HCT116 (cell line): ENCODE data around the gene ZNF584. TPM values are rescaled to one million over a fixed set of nuclear protein-coding genes. Genes with fewer than 3 reads are reported as not detected.

Source experiments
- ATAC-seq: fragments of 200-7000 bp; cut with Tn5 transposase; 2 replicates; pipeline ENCODE4 v1.9.1; 2020; ENCODE audit warnings: mild to moderate bottlenecking, moderate library complexity
- BruUV-seq: library from RNA; stranded (reverse); fragments of 400-500 nt; replicated peaks from 2 replicates; lab custom pipeline; 2021; lab: Mats Ljungman, UMichigan
- CTCF ChIA-PET: fragments of 300-600 bp; sonication (Branson Sonifier 250); formaldehyde crosslinking; loops from one replicate; lab custom pipeline; 2021; ENCODE audit warnings: antibody characterized with exemption; lab: Charles Lee
- POLR2A ChIA-PET: fragments of 300-600, 350-600 bp; sonication (Branson Sonifier 250); formaldehyde crosslinking; loops from one replicate; lab custom pipeline; 2021; ENCODE audit warnings: antibody characterized with exemption; lab: Charles Lee
- RAD21 ChIA-PET, 2 experiments: fragments of 300-600 bp; sonication (Branson Sonifier 250); formaldehyde crosslinking; loops; one replicate each; lab custom pipeline; 2023; ENCODE audit warnings: low total read pairs in 2 of 2; ENCODE audit not compliant: uncharacterized antibody in 2 of 2, unreplicated experiment in 2 of 2, low non-redundant PET in 1 of 2; lab: Charles Lee
- DNase-seq: peaks from one replicate; pipeline ENCODE4 v3.0.0-alpha.2; 2010; ENCODE audit warnings: low read depth, low spot score
- H2AFZ ChIP-seq: fragments of 200-600 bp; shearing (Covaris generic), sonication (generic); 2 replicates; pipeline ENCODE4 v1.6.1; 2017; ENCODE audit warnings: low read depth, mixed run types, mixed read lengths, antibody characterized with exemption, low read length; ENCODE audit not compliant: poor library complexity, severe bottlenecking
- H3K27ac ChIP-seq: 2 replicates; pipeline ENCODE4 v1.5.1; 2012; ENCODE audit warnings: low read depth, low read length
- H3K27me3 ChIP-seq: fragments of 200-600 bp; sonication (generic); 2 replicates; pipeline ENCODE4 v1.6.1; 2016; ENCODE audit warnings: mixed run types, low read length, mixed read lengths; ENCODE audit not compliant: insufficient read depth
- H3K36me3 ChIP-seq, 2 experiments: fragments of 200-500 bp in 1 of 2; fragments of 200-600 bp in 1 of 2; sonication (Bioruptor generic) in 1 of 2; sonication (generic) in 1 of 2; 2 replicates each; pipeline versions ENCODE4 v1.5.1 to v1.6.1; 2014 to 2016; ENCODE audit warnings: low read length in 2 of 2, inconsistent platforms in 1 of 2, mixed read lengths in 1 of 2, mixed run types in 1 of 2; ENCODE audit not compliant: insufficient read depth in 2 of 2, control insufficient read depth in 1 of 2
- H3K4me1 ChIP-seq, 2 experiments: fragments of 200-600 bp in 1 of 2; sonication (generic) in 1 of 2; 2 replicates each; pipeline versions ENCODE4 v1.5.1 to v1.6.1; 2012 to 2017; ENCODE audit warnings: low read length in 2 of 2, inconsistent platforms in 1 of 2, mild to moderate bottlenecking in 1 of 2, mixed read lengths in 1 of 2, mixed run types in 1 of 2, moderate library complexity in 1 of 2; ENCODE audit not compliant: insufficient read depth in 2 of 2, control insufficient read depth in 1 of 2
- H3K4me2 ChIP-seq: fragments of 200-600 bp; sonication (generic); 2 replicates; pipeline ENCODE4 v1.6.1; 2017; ENCODE audit warnings: mixed run types, low read length, mixed read lengths
- H3K4me3 ChIP-seq, 2 experiments: fragments of 200-600 bp in 1 of 2; sonication (generic) in 1 of 2; replicated peaks in 1 of 2; 2 replicates each; pipeline ENCODE4 v1.5.1; 2011 to 2016; ENCODE audit warnings: low read length in 2 of 2, control low read depth in 1 of 2, low read depth in 1 of 2, mild to moderate bottlenecking in 1 of 2, mixed read lengths in 1 of 2, mixed run types in 1 of 2
- H3K79me2 ChIP-seq: fragments of 200-600 bp; sonication (generic); 2 replicates; pipeline ENCODE4 v1.6.1; 2017; ENCODE audit warnings: mild to moderate bottlenecking, mixed run types, low read length, moderate library complexity, mixed read lengths; ENCODE audit not compliant: insufficient read depth
- H3K9ac ChIP-seq: fragments of 200-600 bp; sonication (generic); 2 replicates; pipeline ENCODE4 v1.6.1; 2016; ENCODE audit warnings: low read length, mixed read lengths
- H3K9me2 ChIP-seq: fragments of 200-600 bp; sonication (generic), shearing (Covaris generic); 2 replicates; pipeline ENCODE4 v1.6.1; 2017; ENCODE audit warnings: mixed run types, mild to moderate bottlenecking, moderate library complexity; ENCODE audit not compliant: insufficient read depth
- H3K9me3 ChIP-seq, 2 experiments: fragments of 200-500 bp in 1 of 2; fragments of 200-600 bp in 1 of 2; sonication (Bioruptor generic) in 1 of 2; sonication (generic) in 1 of 2; 2 replicates each; pipeline ENCODE4 v1.6.1; 2014 to 2017; ENCODE audit warnings: low read length in 2 of 2, mixed read lengths in 2 of 2, inconsistent platforms in 1 of 2, low read depth in 1 of 2, mild to moderate bottlenecking in 1 of 2, mixed run types in 1 of 2, moderate library complexity in 1 of 2; ENCODE audit not compliant: control insufficient read depth in 1 of 2, insufficient read depth in 1 of 2
- H4K20me1 ChIP-seq: fragments of 200-600 bp; sonication (generic), shearing (Covaris generic); 2 replicates; pipeline ENCODE4 v1.6.1; 2017; ENCODE audit warnings: mixed run types, mild to moderate bottlenecking, moderate library complexity; ENCODE audit not compliant: insufficient read depth
- ATF3 ChIP-seq: IDR thresholded peaks from 2 replicates; pipeline ENCODE4 v1.6.1; 2012
- CEBPB ChIP-seq: IDR thresholded peaks from 2 replicates; pipeline ENCODE4 v1.6.1; 2012; ENCODE audit warnings: low read depth
- CTCF ChIP-seq, 3 experiments: fragments of 200-600 bp in 1 of 3; sonication (generic) in 1 of 3; IDR thresholded peaks in 2 of 3; conservative IDR thresholded peaks in 1 of 3; 2 replicates each; pipeline ENCODE4 v1.5.1; 2012 to 2017; ENCODE audit warnings: low read depth in 2 of 3, low read length in 2 of 3, antibody characterized with exemption in 1 of 3, borderline replicate concordance in 1 of 3, control low read depth in 1 of 3, mild to moderate bottlenecking in 1 of 3, mixed read lengths in 1 of 3, mixed run types in 1 of 3, moderate library complexity in 1 of 3; ENCODE audit not compliant: insufficient read depth in 1 of 3
- EGR1 ChIP-seq: IDR thresholded peaks from 2 replicates; pipeline ENCODE4 v1.6.1; 2012; ENCODE audit warnings: low read depth
- ELF1 ChIP-seq: IDR thresholded peaks from 2 replicates; pipeline ENCODE4 v1.6.1; 2012; ENCODE audit warnings: low read depth, borderline replicate concordance
- EZH2 ChIP-seq: fragments of 200-600 bp; sonication (generic); IDR thresholded peaks from 2 replicates; pipeline ENCODE4 v1.6.1; 2017; ENCODE audit warnings: antibody characterized with exemption, mixed run types
- EZH2phosphoT487 ChIP-seq: fragments of 200-600 bp; IDR thresholded peaks from 2 replicates; pipeline ENCODE4 v1.6.1; 2018; ENCODE audit warnings: antibody characterized with exemption, borderline replicate concordance
- FOSL1 ChIP-seq: IDR thresholded peaks from 2 replicates; pipeline ENCODE4 v1.6.1; 2012; ENCODE audit warnings: low read depth
- JUND ChIP-seq: IDR thresholded peaks from 2 replicates; pipeline ENCODE4 v1.6.1; 2012
- RAD21 ChIP-seq: IDR thresholded peaks from 2 replicates; pipeline ENCODE4 v1.6.1; 2012; ENCODE audit warnings: low read depth, mild to moderate bottlenecking
- SIN3A ChIP-seq: IDR thresholded peaks from 2 replicates; pipeline ENCODE4 v1.6.1; 2012; ENCODE audit warnings: low read depth
- SP1 ChIP-seq: IDR thresholded peaks from 2 replicates; pipeline ENCODE4 v1.6.1; 2012; ENCODE audit warnings: low read depth
- TCF7L2 ChIP-seq: IDR thresholded peaks from 2 replicates; pipeline ENCODE4 v1.7.0; 2011; ENCODE audit warnings: borderline replicate concordance, inconsistent platforms; ENCODE audit not compliant: insufficient read depth, insufficient read length; ENCODE audit errors: extremely low read depth
- YY1 ChIP-seq: IDR thresholded peaks from 2 replicates; pipeline ENCODE4 v1.6.1; 2011; ENCODE audit warnings: low read length, low read depth, moderate library complexity, mild to moderate bottlenecking; ENCODE audit not compliant: insufficient replicate concordance; ENCODE audit errors: extremely low read depth
- ZFX ChIP-seq: fragments of 450-650 bp; IDR thresholded peaks from 2 replicates; pipeline ENCODE4 v1.6.1; 2017
- intact Hi-C: fragments of 100-400 bp; cut with micrococcal nuclease; formaldehyde crosslinking; loops from 2 replicates; pipeline ENCODE4 v1.10.0; 2022
- total RNA-seq: library from RNA; stranded (reverse); gene quantifications from one replicate; pipeline ENCODE4 v1.2.1, GENCODE V29; 2021; ENCODE audit not compliant: unreplicated experiment

The ZNF584 gene
- total RNA-seq, 1 experiment from 2014 or later = 25.8 TPM

DNA sequence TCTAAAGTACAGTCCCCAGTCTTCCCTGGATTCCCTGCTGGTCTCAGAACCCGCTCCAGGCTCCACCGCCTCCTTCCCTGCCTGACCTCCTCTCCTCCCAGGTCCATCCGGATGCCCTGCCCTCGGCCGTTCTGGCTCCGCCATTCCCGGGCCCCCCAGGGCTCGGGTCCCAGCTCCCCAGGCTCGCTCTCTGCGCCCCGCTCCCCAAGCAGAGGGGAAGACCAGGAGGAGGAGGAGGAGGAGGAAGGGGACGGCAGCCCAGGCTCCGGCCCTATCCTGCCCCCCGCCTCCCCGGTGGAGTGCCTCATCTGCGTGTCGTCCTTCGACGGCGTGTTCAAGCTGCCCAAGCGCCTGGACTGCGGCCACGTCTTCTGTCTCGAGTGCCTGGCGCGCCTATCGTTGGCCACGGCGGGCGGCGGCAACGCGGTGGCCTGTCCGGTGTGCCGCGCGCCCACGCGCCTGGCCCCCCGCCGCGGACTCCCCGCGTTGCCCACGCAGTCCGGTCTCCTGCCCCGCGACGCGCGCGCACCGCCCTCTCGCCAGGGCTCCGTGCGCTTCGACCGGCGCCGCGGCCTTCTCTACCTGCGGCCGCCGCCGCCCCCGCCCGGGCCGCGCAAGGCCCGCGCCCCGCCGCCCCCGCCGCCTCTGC is 12.3 kb upstream of the ZNF584 start:
- ChIA-PET RAD21 (no interaction called here), CTCF (no interaction called here), POLR2A (no interaction called here)
- Histone ChIP-seq H4K20me1 (peaks cover 20% of the 10 kb centered on the region; the same call in 1 of the 2 replicates), H3K9me2 (no peaks in the 10 kb centered on the region), H3K79me2 (peaks cover 24% of the 10 kb centered on the region), H2AFZ (no peak overlapping the region), H3K9me3 (no peaks in the 10 kb centered on the region), H3K4me1 (peaks cover 27 to 55% of the 10 kb centered on the region in 2 experiments), H3K4me2 (peak overlapping the region; percentile 48), H3K9ac (no peak overlapping the region), H3K36me3 (peaks cover 16 to 40% of the 10 kb centered on the region in 2 experiments; a peak in 3 of 4 replicates), H3K4me3 (no peak overlapping the region), H3K27ac (peak overlapping the region; percentile 36), H3K27me3 (no peaks in the 10 kb centered on the region)
- no TSS peak for BruUV-seq
- peak; percentile 41; the same call in 1 of the 2 replicates for ATAC-seq
- DNase-seq = no peak
- TF ChIP-seq EGR1 = no peak
- TF ChIP-seq YY1 = no peak
- TF ChIP-seq SIN3A = no peak
- no peak for TF ChIP-seq CEBPB
- no peak for TF ChIP-seq SP1
- TF ChIP-seq ATF3 = no peak
- no peak for TF ChIP-seq ZFX
- intact Hi-C loops = no loop called here

GRCh38 chr19:58396691-58397532 is 11.5 kb upstream of the ZNF584 start:
- Histone ChIP-seq H3K9ac (no peak overlapping the region), H3K4me3 (no peak overlapping the region), H3K9me3 (no peaks in the 10 kb centered on the region), H3K79me2 (peaks cover 21% of the 10 kb centered on the region), H4K20me1 (peaks cover 19% of the 10 kb centered on the region; the same call in 1 of the 2 replicates), H3K27ac (no peak overlapping the region), H3K4me2 (no peak overlapping the region), H3K36me3 (peaks cover 14 to 32% of the 10 kb centered on the region in 2 experiments; a peak in 3 of 4 replicates), H3K4me1 (peaks cover 27 to 50% of the 10 kb centered on the region in 2 experiments), H2AFZ (no peak overlapping the region), H3K27me3 (no peaks in the 10 kb centered on the region), H3K9me2 (no peaks in the 10 kb centered on the region)
- intact Hi-C loops = no loop called here
- ChIA-PET CTCF (no interaction called here), RAD21 (no interaction called here), POLR2A (no interaction called here)
- no TSS peak for BruUV-seq
- DNase-seq (no peak), ATAC-seq (no peak)
- TF ChIP-seq RAD21 = no peak
- no peak for TF ChIP-seq YY1
- no peak for TF ChIP-seq FOSL1
- no peak for TF ChIP-seq ELF1
- no peak for TF ChIP-seq SP1
- no peak for TF ChIP-seq EZH2phosphoT487
- no peak for TF ChIP-seq TCF7L2
- no peak for TF ChIP-seq JUND
- TF ChIP-seq EZH2 = no peak
- TF ChIP-seq CTCF (IDR thresholded peaks at IDR 0.05 in 2 of 3, conservative IDR thresholded peaks at IDR 0.05 in 1 of 3; ENCODE audit: borderline replicate concordance in 1 of 3, insufficient read depth in 1 of 3, low read depth in 2 of 3, low read length in 2 of 3) = no peak
- TF ChIP-seq SIN3A = no peak
